Retina (tissue), 1 donor: ENCODE results near the gene CFAP65.

Experiments
- DNase-seq: peaks from one replicate; pipeline ENCODE4 v3.0.0-alpha.2; 2016

The CFAP65 gene

DNA sequence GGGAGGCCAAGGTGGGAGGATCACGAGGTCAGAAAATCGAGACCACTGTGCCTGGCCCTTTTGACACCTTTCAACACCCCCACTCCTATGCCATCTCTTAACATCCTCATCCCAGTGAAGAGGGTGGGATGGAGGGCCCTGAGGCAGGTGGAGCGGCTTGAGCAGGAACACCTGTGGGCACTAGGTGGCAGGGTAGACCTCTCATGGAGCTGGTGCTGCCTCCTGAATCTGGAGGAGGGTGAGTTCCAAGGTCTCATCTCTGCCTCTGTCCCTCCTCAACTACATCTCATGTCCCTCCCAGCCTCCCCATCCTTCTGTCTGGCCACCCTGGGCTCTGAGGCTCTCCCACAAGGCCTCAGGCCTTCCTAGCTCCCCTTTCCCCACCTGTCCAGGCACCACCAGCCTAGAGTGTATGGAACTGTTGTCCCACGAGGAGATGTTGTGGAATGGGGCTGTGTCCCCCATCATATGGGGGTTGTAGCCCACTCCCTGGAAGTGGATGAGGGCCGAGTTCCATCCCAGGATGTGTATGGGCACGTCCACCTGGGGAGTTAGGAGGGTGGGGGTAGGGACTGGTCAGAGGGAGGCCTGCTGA is 31.1 kb downstream of the CFAP65 start:
- no peak for DNase-seq

DNA sequence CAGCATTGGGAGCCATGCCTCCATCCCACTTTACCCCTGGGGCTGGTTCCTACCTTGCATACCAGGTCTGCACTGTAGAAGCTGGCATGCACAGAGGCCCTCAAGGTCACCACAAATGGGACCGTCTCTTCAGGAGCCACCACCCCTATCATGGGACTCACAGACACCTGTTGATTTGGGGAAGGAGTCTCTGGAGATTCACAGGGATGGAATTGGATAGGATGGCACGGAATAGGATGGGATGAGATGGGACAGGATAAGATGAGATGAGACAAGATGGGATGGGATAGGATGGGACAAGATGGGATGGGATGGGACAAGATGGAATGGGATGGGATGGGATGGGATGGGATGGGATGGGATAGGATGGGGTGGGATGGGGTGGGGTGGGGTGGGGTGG is 32.0 kb downstream of the CFAP65 start:
- DNase-seq = no peak

GRCh38 chr2:219003979-219004378 is 37.3 kb downstream of the CFAP65 start:
- DNase-seq = no peak

GRCh38 chr2:219003267-219003634 is 38.1 kb downstream of the CFAP65 start:
- DNase-seq = no peak

DNA sequence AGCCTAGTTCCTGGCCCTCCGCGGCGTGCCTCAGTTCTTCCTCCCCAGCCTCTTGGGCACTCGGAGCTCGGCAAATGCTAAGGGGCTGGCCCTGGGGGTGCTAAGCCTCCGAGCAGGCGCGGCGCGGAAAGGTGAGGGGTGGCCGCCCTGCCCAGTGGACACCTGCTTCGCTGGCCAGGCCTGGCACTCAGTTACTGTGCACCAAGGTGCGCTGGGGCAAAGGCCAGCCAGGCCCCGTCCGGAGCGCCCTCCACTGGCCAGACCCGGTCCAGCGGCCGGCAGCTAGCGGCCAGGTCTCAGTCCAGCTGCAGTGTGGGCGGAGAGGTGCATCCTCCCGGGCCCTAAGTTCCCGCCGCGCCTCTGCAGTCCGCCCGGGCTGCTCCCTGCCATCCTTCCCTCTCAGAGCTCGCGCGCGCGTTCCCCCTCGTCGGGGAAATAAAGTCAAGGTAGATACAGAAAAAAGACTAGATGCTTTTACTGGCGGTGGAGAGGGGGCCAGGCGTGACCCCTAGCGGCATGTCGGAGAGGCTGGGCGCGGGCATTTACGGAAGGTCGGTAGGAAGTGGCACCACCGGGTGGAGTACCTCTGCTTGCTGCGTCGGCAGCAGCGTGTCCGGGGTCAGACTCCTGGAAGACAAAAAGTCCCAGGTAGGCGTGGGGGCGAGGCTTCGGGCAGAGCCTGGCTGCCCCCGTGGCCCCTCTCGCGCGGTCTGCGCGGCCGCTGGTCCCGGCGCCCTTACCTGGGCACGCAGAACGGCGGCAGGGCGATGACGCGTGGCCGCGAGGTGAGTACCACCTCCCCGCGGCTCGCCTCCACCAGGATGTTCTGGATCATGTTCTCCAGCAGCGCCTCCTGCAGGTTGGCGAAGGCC is 38.7 kb downstream of the CFAP65 start:
- peak; percentile 74 for DNase-seq

DNA sequence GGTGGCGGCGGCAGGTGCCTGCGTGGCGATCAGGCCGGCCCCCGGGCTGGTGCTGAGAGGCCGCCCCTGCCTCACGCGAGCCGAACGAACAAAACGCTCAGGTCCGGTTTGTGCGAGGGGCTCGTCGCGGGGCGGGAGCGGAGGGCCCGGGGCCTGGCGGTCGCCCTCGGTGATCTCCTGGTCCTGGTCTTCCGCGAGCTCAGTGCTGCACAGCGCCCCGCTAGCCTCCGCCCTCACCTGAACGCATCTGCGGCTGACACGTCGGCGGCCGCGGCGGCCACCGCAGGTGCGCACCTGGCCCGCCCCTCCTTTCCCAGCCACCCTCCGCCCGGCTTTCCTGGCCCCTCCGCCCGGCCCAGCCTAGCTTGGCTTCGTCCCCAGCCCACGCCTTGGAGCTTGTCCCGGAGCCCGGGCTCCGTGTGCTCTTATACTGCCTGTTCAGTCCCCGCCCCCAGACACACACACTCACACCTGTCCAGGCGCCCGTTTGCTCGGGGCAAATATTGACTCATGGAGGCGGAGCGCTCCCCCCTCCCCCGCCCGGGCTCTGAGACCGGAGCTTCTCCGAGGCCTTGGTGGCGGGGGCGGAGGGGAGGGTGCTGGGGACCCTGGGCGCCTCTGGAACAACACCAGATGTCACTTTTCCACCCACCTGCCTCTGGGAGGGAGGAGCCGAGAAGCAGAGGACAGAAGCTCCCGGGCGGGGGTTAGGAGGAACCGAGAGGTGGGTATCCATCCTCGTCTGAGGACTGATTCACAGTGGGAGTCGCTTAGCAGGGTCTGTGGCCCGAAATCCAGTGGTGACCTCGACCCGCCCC is 39.5 kb downstream of the CFAP65 start:
- DNase-seq = peak; percentile 38

DNA sequence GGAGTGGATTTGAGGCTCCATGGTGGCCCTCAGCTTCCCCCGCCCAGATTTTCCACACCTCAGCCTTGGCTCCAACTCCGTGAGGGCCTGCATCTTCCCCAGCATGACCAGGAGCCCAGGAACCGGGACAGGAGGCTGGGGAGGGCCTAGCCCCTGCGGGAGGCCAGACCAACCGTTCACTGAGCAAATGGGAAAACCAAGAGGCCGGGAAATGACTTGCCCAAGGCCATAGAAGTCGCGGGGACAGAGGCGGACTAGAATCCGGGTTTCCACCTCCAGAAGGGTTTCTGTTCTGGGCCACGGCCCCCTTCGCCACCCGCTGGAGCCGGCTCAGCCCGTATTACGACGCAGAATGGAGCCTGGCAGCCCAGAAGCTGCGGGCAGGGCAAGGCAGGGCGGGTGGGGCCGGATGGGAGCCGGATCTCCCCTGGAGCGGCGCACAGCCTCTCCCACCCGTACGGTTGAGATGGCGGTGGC is 40.2 kb downstream of the CFAP65 start:
- peak; percentile 36 for DNase-seq

- peak; percentile 32 for DNase-seq
Observed at GRCh38 chr2:219000569-219000960, 40.8 kb downstream of the CFAP65 start.

GRCh38 chr2:218999881-219000568 is 41.3 kb downstream of the CFAP65 start:
- DNase-seq = peak; percentile 22

GRCh38 chr2:218999021-218999880 is 42.1 kb downstream of the CFAP65 start:
- DNase-seq = no peak

GRCh38 chr2:218998414-218999002 is 42.8 kb downstream of the CFAP65 start:
- DNase-seq = peak; percentile 22

DNA sequence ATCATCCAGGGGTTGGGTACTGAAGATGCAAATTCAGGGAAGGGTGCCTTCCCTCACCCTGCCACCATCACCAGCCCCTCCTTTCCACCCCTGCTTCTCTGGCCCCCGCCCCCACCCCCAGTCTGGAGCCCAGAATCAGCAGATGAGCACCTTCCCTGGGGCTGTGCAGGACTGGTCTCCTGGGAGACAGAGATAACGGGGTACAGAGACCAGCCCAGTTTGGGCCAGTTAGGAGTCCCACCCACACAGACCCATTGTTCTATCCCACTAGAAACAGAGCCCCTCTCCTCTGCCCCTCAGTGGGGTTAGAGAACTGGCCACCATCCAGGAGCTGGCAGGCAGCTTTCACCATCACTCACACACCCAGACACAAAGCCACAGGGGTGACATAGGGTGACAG is 43.6 kb downstream of the CFAP65 start:
- no peak for DNase-seq

GRCh38 chr2:218996937-218997336 is 44.4 kb downstream of the CFAP65 start:
- DNase-seq = no peak

DNA sequence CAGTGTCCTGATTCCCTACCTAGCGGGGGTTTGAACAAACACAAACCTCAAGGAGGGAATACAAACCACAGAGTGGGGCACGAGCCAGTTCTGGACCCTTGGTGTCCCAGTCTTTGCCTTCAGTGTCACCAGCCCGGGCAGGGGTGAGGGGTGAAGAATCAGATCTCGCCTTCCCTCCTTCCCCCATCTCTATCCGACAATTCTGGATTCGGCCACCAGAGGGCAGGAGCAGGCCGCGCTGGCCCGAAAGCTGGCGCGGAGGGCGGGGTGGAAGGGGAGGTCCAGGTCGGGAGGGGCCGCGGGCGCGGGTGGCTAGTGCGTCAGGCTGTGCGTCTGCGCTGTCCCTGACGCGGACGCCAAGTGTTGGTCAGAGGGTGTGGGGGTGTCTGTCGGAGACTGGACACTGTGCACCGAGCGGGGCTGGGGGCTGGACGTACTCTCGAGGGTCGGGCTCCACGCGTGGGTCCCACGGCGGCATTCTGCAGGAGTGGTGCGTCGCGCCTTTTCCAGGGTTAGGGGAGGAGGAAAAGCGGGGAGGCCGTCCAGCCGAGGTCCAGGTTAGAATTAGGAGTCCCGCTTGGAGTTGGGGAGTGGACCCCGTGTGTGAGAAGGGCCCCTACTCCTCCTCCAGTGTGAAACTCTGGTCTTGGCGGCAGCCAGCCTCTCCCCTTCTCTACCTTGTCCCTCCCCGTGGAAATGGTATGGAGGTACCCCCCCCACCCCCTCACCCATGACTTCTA is 45.2 kb downstream of the CFAP65 start:
- DNase-seq = peak; percentile 90

DNA sequence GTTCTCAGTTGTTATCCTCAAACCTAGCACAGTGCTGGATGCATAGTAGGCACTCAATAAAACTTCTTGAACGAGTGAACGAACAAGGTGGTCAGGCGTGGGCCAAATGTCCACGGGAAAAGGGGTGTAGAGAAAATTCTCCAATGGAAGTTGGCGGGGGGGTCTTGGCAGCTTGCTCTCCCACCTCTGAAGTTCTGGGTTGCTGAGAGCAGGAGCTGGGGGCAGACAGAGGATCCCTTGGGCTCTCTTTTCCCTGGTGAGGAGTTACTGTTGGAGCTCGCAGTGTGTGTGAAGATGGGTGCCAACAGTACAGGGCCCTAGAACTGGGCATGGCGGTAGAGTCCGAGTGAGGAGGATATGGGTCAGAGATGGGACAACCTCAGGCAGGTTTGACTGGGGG is 45.8 kb downstream of the CFAP65 start:
- no peak for DNase-seq

GRCh38 chr2:218993345-218994315 is 47.7 kb downstream of the CFAP65 start, which contains the start of gene CRYBA2:
Gene CRYBA2, minus strand, starts transcription at chr2:218993422. Its CDS starts 246 bp downstream, at chr2:218993176.
- DNase-seq = peak; percentile 71

DNA sequence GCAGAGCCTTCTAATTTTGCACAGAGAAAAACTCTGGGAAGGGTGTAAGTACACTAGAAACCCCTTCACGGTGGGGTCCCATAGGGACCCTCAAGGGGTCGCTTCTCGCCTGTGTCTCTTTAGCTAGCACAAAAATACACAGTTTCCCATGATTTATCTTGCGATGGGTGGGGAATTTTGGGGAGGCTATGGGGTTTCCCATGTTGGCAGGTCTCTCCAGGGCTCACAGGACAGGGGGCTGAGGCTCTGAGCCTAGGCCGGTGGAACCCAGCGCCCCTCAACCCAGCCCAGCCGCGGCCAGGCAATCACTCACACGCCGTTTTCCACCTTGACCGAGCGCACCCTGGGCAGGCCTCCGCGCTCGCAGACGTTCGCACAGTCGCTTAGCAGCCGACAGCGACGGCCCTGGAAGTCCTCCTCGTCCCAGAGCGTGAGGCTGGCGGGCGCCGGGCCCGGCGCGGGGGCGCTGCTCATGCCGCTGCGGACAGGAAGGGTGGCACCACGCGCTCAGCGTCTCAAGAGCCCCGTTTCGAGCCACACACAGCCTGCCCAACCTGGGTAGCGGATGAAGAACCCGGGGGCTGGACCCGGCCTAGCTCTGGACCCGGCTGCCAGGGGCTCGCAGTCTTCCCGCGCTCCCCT is 48.5 kb downstream of the CFAP65 start:
- DNase-seq = peak; percentile 61

DNA sequence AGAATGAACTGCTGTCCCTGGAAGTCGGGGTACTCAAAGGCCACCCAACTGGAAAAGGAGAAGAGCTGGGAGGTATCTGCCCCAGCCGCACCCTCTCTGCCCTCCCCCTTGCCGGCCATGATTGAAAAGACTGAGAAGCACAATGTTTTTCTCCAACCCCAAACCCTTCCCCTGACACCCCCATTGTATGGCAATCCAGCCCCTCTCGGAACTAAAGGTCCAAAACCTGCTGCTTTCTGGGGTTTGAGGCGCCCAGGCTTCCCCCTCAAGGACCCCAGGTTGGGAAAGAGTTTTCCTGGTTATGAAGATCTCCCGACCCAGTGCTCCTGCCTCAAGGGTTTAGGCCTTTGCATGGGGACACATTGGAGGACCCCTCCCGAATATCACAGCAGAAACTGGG is 49.1 kb downstream of the CFAP65 start:
- no peak for DNase-seq

DNA sequence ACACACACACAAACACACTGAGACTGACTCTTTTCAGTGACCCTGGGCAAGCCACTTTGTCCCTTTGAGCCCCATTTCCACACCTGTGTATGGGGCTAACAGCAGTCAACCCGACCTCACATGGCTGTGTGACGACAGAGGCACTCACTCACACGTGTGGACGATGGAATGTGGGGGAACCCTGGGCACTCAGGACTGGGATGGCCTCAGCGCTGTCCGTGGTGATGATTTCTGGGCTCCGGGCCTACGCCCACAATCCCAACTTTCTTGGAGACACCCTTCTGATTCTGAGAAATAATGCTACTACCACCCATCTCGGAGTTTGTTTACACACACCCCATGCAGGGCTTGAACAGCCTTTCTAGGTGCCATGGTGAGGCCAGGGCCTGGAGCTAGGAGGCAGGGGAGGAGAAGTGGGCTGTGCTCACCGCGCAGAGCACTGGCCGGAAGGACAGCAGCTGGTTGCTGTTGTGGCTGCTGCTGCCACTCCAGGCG is 49.6 kb downstream of the CFAP65 start:
- no peak for DNase-seq
